ENCODE data around the gene GLRA3.

DNA sequence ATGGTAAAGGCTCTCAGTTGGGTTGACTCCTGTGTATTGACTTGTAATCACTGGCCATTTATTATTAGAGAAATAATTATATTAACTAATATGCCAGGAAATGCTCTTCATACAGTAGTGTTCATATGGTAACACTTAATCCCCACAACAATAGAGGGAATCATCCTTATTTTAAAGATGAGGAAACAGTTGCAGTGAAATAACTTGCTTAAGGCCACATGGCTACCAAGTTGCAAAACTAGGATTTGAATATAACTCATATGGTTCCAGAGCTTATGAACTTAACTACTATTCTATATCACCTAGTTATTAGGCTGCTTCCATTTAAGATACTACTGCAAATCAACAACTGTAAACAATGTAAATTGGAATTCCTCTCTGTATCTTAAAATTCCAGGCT lies 163.2 kb downstream of the GLRA3 start:
- no peak for TF ChIP-seq ESRRG (CRISPR knock-in tag; IDR thresholded peaks at IDR 0.05)
- TF ChIP-seq ZFP3 (CRISPR knock-in tag; IDR thresholded peaks at IDR 0.05), result no peak
- TF ChIP-seq, protein P1, sequence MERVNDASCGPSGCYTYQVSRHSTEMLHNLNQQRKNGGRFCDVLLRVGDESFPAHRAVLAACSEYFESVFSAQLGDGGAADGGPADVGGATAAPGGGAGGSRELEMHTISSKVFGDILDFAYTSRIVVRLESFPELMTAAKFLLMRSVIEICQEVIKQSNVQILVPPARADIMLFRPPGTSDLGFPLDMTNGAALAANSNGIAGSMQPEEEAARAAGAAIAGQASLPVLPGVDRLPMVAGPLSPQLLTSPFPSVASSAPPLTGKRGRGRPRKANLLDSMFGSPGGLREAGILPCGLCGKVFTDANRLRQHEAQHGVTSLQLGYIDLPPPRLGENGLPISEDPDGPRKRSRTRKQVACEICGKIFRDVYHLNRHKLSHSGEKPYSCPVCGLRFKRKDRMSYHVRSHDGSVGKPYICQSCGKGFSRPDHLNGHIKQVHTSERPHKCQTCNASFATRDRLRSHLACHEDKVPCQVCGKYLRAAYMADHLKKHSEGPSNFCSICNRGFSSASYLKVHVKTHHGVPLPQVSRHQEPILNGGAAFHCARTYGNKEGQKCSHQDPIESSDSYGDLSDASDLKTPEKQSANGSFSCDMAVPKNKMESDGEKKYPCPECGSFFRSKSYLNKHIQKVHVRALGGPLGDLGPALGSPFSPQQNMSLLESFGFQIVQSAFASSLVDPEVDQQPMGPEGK (CRISPR knock-in tag; IDR thresholded peaks at IDR 0.05; ENCODE audit: borderline replicate concordance), result no peak
- TF ChIP-seq ARNTL (CRISPR knock-in tag; IDR thresholded peaks at IDR 0.05; ENCODE audit: borderline replicate concordance, low read depth), result no peak
- TF ChIP-seq RARB (CRISPR knock-in tag; IDR thresholded peaks at IDR 0.05), result no peak
- no peak for TF ChIP-seq ZNF70 (CRISPR knock-in tag; IDR thresholded peaks at IDR 0.05)
- TF ChIP-seq BACH2 (CRISPR knock-in tag; IDR thresholded peaks at IDR 0.05; ENCODE audit: borderline replicate concordance), result no peak
- TF ChIP-seq SNAI2 (CRISPR knock-in tag; IDR thresholded peaks at IDR 0.05), result no peak
- no peak for TF ChIP-seq ZFP30 (CRISPR knock-in tag; IDR thresholded peaks at IDR 0.05)
- TF ChIP-seq, protein P2, sequence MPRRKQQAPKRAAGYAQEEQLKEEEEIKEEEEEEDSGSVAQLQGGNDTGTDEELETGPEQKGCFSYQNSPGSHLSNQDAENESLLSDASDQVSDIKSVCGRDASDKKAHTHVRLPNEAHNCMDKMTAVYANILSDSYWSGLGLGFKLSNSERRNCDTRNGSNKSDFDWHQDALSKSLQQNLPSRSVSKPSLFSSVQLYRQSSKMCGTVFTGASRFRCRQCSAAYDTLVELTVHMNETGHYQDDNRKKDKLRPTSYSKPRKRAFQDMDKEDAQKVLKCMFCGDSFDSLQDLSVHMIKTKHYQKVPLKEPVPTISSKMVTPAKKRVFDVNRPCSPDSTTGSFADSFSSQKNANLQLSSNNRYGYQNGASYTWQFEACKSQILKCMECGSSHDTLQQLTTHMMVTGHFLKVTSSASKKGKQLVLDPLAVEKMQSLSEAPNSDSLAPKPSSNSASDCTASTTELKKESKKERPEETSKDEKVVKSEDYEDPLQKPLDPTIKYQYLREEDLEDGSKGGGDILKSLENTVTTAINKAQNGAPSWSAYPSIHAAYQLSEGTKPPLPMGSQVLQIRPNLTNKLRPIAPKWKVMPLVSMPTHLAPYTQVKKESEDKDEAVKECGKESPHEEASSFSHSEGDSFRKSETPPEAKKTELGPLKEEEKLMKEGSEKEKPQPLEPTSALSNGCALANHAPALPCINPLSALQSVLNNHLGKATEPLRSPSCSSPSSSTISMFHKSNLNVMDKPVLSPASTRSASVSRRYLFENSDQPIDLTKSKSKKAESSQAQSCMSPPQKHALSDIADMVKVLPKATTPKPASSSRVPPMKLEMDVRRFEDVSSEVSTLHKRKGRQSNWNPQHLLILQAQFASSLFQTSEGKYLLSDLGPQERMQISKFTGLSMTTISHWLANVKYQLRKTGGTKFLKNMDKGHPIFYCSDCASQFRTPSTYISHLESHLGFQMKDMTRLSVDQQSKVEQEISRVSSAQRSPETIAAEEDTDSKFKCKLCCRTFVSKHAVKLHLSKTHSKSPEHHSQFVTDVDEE (CRISPR knock-in tag; IDR thresholded peaks at IDR 0.05), result no peak
- TF ChIP-seq ISL1 (CRISPR knock-in tag; IDR thresholded peaks at IDR 0.05), result no peak
- no peak for TF ChIP-seq GLIS3 (CRISPR knock-in tag; IDR thresholded peaks at IDR 0.05)

Measured in SK-N-SH treated with all-trans-retinoic acid at 6 μM for 48 hours (cell line).